ENCODE data around the gene TBX2.

The TBX2 gene

DNA sequence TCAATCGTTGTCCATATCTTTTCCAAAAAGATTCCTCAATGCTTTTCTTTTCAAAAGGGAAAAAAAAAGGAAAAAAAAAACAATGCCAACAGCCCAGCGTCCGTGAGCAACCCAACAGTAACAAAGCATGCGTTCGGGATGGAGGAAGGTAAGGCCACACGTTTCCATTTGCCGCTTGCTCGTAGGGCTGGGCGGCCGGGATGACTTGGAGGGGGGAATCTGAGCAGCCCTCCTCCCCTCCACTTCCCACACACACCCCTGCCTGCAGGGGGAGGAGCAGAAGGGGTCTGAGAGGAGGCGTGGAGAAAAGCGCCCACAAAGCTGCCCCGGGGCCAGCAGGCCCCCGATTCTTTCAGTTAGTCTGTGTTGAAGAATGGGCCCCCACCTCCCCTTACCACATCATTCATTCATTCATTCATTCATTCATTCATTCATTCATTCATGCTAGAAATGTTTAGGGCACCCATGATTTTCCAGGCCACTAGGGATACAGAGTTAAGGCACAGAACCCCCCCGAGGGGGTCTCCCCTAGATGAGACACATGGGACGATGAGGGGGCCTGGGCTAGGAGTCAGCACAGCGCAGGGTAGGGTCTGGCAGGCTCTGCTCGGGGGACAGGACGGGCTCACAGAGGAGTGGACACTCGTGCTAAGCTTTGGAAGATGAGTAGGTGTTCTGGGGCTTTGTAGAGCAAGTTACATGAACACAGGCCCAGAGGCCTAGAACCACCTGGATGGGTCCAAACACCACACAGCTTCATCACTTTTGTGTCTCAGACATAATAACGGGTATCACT lies 10.9 kb upstream of the TBX2 start:
- no peak for DNase-seq

DNA sequence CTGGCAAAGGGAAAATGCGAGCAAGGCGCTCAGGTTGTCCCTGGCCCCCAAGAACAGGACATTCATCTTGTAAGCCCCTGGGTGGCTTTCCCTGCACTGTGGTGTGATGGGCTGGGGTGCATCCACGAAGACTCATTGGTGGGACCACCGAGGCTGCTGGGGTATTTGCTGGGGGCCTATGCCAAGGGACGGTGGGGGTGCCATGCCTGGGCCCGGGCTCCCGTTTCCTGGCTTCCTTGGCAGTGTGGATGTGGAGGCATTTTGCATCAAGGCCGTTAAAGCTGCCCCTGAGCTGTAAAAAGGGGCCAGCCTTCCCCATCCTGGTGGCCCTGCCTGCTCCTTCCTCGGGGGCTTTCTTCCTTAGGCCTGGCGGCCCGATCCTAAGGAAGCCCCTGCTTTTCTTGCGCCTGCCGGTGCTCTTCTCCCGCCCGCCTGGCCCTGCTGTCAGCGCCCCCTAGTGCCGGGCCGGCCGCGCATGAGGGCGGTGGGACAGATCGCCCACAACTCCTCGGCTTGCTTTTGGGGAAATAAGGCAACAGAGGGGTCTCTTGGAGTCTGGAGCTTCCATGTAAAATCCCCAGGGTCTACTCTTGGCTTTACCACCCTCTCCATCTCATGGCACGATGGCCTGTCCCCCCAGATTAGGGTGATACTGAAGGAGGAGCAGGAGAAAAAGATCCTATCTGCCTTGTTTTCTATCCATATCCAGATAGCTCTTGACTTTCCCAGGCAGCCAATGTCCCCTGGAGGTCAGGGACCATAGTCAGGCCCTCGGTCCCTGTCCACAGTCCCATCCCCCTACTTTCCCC lies 9.8 kb upstream of the TBX2 start:
- DNase-seq: no peak

GRCh38 chr17:61390479-61390791 lies 9.2 kb upstream of the TBX2 start:
- DNase-seq: no peak

- no peak for DNase-seq
Observed at GRCh38 chr17:61391595-61392291, 7.9 kb upstream of the TBX2 start.

DNA sequence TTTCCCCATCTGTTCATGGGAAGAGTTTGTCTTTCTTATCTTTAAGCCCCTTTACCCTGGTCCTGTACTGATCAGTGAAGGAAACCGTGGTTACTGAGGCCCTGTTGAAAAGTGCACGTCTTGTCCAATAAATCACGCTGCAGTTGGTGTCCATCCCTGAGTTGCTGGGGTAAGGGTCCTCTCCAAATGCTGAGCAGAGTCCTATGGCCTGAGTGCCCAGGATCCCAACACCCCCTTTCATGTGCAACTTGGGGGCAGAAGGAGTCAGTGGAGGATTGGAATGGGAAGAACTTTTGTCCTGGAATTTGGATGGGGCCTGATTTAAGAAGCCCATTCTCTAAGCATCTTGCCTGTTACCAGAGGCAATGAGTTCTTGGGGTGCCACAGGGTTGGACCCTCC lies 7.0 kb upstream of the TBX2 start:
- no peak for DNase-seq

GRCh38 chr17:61393550-61393903 lies 6.1 kb upstream of the TBX2 start:
- no peak for DNase-seq

- DNase-seq: no peak
Observed at GRCh38 chr17:61393904-61394629, 5.6 kb upstream of the TBX2 start.

DNA sequence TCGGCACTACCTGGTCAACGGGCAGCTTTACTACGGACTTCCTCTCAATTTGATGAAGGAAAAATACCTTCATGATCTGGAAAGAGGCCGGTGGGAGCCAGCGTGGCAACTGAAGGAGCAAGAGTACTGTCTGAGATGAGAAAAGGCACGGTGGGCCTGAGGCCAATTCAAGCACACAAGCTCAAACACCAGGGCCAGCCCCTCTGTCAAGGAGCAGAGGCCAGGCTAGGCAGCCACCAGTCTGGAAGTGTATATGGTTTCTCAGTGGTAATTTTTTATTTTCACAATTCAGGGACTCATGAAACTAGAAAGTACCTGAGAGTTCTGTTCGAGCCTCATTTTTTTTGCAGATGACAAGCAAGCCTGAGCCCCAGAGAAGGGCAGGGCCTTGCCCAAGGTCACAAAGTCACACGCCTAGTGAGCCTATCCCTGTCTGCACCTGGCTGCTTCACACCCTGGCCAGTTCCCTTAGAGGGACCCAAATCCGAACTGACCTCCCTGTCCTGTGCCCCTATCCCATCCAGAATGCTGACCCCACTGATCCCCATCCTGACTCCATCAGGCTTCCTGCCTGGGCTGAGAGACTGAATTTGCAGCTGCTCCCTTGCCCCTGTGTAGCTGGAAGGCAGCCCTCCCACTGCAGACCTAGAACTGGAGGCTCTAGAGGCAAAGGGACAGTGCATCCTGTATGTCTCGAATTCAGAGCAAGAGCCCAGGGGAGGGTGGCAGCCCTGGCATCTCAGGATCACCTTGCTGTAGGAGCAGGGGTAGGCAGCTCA lies 4.8 kb upstream of the TBX2 start:
- no peak for DNase-seq

DNA sequence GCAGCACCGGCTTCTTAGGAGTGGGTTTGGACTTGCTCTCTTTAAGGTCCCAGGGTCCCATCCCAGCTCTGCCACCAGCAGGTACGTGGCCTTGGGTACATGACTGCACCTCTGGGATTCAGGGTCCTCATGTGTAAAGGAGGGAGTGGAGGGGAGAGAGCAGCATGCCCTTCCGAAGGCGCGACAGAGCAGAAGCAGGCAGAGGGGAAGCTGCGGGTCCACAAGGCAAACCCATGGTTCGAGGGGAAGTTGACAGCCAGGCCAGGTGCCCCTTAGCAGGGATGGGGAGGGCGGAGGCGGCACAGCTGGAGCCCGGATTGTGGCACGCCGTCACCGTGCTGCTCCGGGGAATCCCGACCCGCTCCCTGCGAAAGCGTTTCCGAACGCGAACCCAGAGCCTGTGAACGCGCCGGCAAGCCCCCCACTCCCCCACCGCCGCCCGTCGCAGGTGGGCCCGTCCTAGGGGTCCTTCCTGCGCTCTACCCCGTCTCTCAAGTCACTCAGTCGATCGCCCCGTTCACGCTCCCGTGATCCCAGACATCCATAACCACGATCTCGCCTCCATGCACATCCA lies 4.1 kb upstream of the TBX2 start:
- no peak for DNase-seq

- DNase-seq: no peak
Observed at GRCh38 chr17:61395983-61396585, 3.6 kb upstream of the TBX2 start.

- DNase-seq: no peak
Observed at GRCh38 chr17:61396586-61397085, 3.0 kb upstream of the TBX2 start.

DNA sequence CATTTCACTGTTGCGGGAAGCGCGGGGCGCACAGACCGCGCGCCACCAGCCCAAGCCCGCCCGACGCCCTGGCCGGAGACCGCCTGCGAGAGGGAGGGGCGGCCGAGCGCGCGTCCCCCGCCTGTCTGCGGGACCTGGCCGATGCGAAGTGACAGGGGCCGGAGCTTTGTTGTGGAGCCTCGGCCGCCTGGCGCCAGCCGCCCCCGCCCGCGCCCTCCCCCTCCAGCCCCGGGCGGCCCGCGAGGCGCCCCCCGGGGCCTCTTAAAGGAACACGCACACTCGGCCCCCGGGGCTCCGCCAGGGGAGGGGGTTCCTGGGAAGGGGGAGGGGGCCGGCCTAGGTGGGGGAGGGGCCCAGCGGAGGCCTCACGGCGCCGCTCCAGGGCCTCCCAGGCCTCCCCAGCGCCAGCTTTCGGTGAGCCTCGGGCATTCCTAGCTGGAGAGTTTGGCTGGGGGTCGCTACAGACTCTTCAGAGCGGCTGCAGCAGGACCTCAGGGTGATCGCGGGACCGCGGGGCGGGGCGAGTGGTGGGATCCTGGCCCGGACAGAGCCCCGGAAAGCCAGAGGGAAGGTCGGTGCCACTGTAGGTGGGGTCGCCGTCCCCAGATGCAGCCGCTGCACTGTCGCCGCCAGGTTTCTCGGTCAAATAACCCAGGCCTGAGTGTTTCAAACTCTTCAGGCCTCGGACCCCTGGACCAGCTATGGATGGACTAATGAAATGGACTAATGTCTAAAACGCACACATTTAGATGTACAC lies 2.4 kb upstream of the TBX2 start:
- no peak for DNase-seq

DNA sequence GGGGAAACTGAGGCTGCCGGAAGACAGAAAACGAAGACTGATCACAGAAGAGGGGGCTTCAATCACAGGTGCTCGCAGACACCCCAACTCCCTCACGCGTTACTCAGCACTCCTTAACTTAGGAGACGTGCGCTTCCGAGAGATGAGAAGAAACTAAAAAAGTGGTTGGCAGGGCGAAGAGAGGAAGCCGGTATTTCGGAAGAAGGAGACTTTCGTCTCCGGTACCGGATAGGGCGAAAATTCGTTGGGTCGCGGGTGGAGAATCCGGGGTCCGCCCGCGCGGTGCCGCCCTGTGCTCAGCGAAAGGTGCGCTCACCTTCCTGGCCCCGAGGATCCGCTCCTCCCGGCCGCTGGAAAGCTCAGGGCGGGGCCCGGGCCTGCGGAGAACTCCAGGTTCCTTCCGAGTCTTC lies 917 bp upstream of the TBX2 start:
- DNase-seq: no peak

GRCh38 chr17:61400066-61400716 lies 548 bp downstream of the TBX2 start:
- DNase-seq: no peak

DNA sequence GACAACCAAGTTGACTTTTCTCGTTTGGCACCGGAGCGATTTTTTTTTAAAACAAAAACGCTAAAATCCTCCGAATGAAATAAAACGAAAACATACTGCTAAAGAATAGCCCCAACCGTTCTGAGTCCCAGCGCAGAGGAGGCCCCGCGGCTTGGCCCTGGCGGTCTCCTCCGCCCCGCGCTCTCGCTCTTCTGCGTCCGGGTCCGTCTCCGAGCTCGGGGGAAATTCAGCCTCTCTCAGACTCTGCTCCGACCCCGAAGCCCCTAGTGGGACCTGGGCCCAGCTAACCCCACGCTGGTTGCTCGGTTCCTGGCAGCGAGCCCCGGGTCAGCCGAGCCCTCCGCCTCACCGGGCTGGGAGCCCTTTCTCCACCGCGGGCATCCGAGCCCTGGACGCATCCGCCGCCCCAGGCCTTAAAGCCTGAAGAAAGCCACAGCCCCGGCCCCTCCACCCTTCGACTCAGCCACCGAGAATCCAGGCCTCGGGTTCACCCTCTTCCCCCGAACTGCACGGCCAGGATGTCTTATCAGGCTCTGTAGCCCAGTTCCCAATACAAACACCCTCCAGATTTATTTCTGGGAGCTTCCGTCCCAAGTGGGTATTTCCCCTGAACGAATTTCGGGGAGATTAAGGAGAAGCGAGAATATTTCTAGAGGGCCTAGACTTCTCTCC lies 1.2 kb downstream of the TBX2 start:
- no peak for DNase-seq

- DNase-seq: no peak
Observed at GRCh38 chr17:61401389-61402072, 1.9 kb downstream of the TBX2 start.

DNA sequence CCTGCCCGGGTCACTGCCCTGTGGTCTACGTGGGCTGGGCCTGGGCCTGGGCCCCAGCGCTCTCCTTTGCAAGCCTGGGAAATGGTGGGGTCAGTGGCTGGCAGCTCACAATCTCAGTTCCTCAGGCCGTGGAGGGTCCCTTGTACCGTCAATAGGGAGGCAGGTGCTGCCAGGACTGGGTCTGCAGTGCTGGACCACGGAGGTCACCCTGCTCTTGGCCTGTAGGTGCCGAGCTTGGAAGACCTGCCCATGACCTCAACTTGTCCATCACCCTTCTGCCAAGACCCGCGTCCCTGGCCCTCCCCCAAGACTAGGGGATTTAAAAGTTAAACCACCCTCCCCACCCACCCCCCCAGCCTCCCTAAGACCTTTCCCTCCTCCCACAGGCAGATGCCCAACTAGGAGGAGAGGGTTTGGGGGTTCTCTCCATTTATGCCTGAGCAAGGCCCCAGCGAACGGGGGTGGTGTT lies 2.5 kb downstream of the TBX2 start:
- no peak for DNase-seq

GRCh38 chr17:61402978-61403800 lies 3.5 kb downstream of the TBX2 start:
- DNase-seq: no peak

Measured in CD4-positive, alpha-beta T cell treated with Interferon gamma for 1 hour (primary cell).